ENCODE measurements around the gene FAM53B.

GRCh38 chr10:124686707-124687376 is 57.3 kb downstream of the FAM53B start:
- TF ChIP-seq, protein P1, sequence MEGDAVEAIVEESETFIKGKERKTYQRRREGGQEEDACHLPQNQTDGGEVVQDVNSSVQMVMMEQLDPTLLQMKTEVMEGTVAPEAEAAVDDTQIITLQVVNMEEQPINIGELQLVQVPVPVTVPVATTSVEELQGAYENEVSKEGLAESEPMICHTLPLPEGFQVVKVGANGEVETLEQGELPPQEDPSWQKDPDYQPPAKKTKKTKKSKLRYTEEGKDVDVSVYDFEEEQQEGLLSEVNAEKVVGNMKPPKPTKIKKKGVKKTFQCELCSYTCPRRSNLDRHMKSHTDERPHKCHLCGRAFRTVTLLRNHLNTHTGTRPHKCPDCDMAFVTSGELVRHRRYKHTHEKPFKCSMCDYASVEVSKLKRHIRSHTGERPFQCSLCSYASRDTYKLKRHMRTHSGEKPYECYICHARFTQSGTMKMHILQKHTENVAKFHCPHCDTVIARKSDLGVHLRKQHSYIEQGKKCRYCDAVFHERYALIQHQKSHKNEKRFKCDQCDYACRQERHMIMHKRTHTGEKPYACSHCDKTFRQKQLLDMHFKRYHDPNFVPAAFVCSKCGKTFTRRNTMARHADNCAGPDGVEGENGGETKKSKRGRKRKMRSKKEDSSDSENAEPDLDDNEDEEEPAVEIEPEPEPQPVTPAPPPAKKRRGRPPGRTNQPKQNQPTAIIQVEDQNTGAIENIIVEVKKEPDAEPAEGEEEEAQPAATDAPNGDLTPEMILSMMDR (IDR thresholded peaks at IDR 0.05), result no peak
- TF ChIP-seq POLR2A (IDR thresholded peaks at IDR 0.05), result no peak

Data from body of pancreas (tissue), 4 donors.